H1 (cell line): Measurements from ENCODE around the gene CBL. TPM values are rescaled to one million over a fixed set of nuclear protein-coding genes. Genes with fewer than 3 reads are reported as not detected.

Source experiments
- SP1 ChIP-seq: IDR thresholded peaks from 2 replicates; pipeline ENCODE4 v1.6.1; 2011; ENCODE audit warnings: low read depth, low read length
- SP4 ChIP-seq: IDR thresholded peaks from 2 replicates; pipeline ENCODE4 v1.6.1; 2012; ENCODE audit warnings: low read length, inconsistent platforms
- polyA plus RNA-seq, 7 experiments: library from polyadenylated mRNA; depleted of rRNA in 3 of 7; stranded (reverse) in 5 of 7; unstranded in 2 of 7; fragments of >200 nt in 5 of 7; fragments of 200-250 nt in 2 of 7; gene quantifications; 1 replicate in 5 of 7; 2 replicates in 1 of 7; 4 replicates in 1 of 7; pipeline versions ENCODE4 v1.2.1 to v1.2.3, GENCODE V29; 2011 to 2013; ENCODE audit warnings: missing spikeins in 2 of 7, mixed read lengths in 2 of 7
- total RNA-seq: library from RNA; stranded (reverse); fragmentation: NEBNext Ultra II Directional; extraction: Animal tissue kit (Norgen Biotek cat#: 25700); gene quantifications from 2 replicates; pipeline ENCODE4 v1.2.1, GENCODE V29; 2021

Gene CBL
- total and polyA plus RNA-seq, 2 of the 8 experiments (the other 6 are each of a cell fraction or from before 2014, with no cell fraction given): 23.1 to 57.8 TPM

DNA sequence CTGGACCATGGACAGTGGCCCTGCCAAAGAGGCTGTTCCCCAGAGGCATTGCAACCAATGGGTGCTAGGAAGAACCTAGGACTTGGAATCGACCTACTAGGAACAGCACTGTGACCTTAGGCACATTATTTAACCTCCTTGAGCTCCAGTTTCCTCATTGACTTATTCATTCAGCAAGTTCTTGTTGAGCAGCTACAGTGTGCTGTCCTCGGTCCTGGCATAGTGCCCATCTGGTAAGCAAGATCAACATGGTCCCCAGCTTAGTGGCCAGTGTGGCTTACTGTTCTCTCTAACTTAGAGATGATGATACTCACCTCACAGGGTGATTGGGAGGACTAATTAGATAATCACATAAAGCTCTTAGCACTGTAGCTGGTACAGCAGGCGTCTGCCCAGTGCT is 49.1 kb upstream of the CBL start (continued):
- no peak for TF ChIP-seq SP4
- TF ChIP-seq SP1: no peak
